ENCODE results near the gene STX1A.

STX1A gene

DNA sequence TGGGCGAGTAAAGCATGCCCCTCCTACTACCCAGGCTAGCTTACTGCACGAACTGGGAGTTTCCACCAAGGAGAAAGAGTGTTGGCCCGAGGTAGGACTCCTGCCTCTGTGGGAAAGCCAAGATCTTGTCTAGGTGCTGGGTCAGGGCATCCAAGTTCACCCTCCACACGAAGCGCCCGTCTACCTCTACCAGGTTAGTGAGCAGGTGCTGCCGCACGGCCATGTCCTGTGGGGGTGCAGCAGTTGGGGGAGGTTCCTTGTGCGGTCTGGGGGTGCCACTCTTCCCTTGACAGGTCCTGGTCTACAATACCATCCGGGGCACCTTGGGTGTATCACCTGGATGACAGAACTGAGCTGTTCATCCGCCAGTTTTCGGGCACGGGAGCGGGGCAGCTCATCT, 17.4 kb upstream of the STX1A start:
- TF ChIP-seq, protein P1, sequence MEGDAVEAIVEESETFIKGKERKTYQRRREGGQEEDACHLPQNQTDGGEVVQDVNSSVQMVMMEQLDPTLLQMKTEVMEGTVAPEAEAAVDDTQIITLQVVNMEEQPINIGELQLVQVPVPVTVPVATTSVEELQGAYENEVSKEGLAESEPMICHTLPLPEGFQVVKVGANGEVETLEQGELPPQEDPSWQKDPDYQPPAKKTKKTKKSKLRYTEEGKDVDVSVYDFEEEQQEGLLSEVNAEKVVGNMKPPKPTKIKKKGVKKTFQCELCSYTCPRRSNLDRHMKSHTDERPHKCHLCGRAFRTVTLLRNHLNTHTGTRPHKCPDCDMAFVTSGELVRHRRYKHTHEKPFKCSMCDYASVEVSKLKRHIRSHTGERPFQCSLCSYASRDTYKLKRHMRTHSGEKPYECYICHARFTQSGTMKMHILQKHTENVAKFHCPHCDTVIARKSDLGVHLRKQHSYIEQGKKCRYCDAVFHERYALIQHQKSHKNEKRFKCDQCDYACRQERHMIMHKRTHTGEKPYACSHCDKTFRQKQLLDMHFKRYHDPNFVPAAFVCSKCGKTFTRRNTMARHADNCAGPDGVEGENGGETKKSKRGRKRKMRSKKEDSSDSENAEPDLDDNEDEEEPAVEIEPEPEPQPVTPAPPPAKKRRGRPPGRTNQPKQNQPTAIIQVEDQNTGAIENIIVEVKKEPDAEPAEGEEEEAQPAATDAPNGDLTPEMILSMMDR (IDR thresholded peaks at IDR 0.05; ENCODE audit: extremely low read depth, insufficient read depth, missing control alignments): no peak
- no peak for DNase-seq (ENCODE audit: low spot score)
- in situ Hi-C loops (cut with MboI; ENCODE audit: low pct_unique_long_range_greater_than_20kb, low sequenced_read_pairs, unreplicated experiment): loop anchor here (10.0 kb wide), 1 partner anchor 122 kb away; no protein-coding TSS in a partner anchor

DNA sequence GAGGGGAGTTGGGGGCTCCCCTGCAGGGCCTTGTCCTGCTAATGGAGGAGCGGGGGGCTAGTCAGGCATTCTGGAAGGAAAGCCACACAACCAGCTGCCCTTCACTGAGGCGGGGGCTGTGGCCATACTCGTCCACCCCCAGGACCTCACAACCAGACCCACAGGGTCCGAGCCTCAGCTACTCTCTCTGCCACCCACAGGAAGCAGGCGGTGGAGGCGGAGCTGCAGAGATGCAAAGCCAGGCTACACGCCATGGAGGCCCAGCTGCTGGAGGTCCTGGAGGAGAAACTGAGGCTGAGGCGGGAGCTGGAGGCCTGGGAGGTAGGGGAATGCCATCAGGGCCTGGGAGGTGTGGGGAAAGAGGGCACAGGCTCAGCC, 16.0 kb upstream of the STX1A start:
- TF ChIP-seq, protein P1 (IDR thresholded peaks at IDR 0.05; ENCODE audit: extremely low read depth, insufficient read depth, missing control alignments): no peak
- in situ Hi-C loops (cut with MboI; ENCODE audit: low pct_unique_long_range_greater_than_20kb, low sequenced_read_pairs, unreplicated experiment): loop anchor here (10.0 kb wide), 1 partner anchor 121 kb away; no protein-coding TSS in a partner anchor
- DNase-seq (ENCODE audit: low spot score): no peak

DNA sequence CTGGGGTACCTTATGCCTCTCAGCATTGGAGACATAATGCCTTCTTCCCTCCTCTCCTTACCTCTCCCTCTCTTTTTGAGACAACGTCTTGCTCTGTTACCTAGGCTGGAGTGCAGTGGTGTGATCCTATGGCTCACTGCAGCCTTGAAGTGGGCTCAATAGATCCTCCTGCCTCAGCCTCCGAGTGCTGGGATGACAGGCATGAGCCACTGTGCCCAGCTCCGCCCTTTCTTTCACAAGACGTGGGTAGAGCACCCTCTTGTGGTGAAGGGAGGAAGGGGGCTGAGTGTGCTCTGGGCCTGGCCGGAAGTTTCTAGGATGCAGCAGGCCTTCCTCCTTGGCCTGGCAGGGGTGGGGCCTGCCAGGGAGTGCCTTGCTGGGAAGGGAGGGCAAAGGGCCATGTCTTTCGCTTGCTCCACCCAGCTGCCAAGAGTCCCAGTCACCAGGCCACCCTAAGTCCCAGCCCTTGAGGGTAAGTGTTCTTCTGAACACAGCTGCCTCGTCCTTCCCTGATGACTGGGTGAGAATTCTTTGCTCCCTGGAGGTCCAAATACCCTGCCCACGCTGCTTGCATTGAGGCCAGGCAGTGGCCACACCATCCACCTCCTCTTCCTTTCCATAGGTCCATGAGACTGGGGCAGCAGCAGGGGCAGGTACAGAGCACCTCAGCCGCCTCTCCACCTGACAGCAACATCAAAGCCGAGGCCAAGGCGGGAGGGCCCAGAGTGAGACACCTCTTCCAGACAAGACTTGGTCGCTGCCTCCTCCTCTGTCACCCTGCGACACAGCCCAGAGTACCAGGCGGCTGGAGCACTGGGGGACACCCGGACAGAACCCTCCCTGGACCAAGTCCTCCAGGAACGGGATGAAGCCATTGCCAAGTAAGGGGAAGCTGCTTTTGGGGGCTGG, 15.4 kb upstream of the STX1A start:
- peak; percentile 70 for DNase-seq (ENCODE audit: low spot score)
- TF ChIP-seq, protein P1 (IDR thresholded peaks at IDR 0.05; ENCODE audit: extremely low read depth, insufficient read depth, missing control alignments): peak; percentile 87
- in situ Hi-C loops (cut with MboI; ENCODE audit: low pct_unique_long_range_greater_than_20kb, low sequenced_read_pairs, unreplicated experiment): loop anchor here (10.0 kb wide), 1 partner anchor 120 kb away; no protein-coding TSS in a partner anchor

DNA sequence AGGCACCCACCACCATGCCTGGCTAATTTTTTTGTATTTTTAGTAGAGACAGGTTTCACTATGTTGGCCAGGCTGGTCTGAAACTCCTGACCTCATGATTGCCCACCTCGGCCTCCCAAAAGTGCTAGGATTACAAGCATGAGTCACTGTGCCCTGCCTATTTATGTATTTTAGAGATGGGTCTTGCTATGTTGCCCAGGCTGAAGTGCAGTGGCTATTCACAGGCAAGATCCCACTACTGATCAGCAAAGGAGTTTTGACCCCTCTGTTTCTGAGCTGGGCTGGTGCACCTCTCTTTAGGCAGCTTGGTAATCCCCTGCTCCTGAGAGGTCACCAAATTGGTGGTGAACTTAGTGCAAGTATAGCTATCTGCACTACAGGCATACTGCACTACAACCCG, 12.9 kb upstream of the STX1A start:
- in situ Hi-C loops (cut with MboI; ENCODE audit: low pct_unique_long_range_greater_than_20kb, low sequenced_read_pairs, unreplicated experiment): loop anchor here (10.0 kb wide), 1 partner anchor 118 kb away; no protein-coding TSS in a partner anchor
- TF ChIP-seq, protein P1 (IDR thresholded peaks at IDR 0.05; ENCODE audit: extremely low read depth, insufficient read depth, missing control alignments): no peak
- DNase-seq (ENCODE audit: low spot score): no peak

DNA sequence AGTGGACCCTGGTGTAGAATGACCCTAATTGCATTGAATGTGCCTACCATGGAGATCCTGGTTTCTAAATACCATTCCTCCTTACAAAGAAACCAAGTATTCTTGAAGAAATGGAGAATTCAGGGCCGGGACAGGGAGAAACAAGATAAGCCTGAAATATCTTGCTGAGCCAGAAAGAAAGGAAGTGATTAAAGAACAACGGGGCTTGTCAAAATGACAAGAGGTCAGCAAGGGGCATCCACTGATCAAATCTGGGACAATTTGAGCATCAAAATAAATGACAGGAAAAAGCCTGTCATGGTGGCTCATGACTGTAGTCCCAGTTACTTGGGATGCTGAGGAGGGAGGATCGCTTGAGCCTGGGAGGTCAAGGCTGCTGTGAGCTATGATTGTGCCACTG, 11.0 kb upstream of the STX1A start:
- DNase-seq (ENCODE audit: low spot score): no peak
- in situ Hi-C loops (cut with MboI; ENCODE audit: low pct_unique_long_range_greater_than_20kb, low sequenced_read_pairs, unreplicated experiment): loop anchor here (10.0 kb wide), 1 partner anchor 116 kb away; no protein-coding TSS in a partner anchor
- TF ChIP-seq, protein P1 (IDR thresholded peaks at IDR 0.05; ENCODE audit: extremely low read depth, insufficient read depth, missing control alignments): no peak

DNA sequence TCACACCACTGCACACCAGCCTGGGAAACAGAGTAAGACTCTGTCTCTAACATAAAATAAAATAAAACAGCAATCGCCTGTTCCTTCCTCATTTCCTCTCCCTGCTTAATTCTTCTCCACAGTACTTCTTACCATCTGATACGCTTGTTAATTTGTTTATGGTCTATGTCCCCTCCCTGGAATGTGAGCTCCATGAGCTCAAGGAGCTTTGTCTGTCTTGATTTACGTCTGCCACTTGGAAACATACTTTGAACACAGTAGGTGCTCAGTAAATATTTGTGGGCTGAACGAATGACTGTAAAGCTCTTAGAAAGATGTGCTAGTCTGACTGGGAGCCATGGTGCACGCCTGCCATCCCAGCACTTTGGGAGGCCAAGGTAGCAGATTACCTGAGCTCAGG, 9.1 kb upstream of the STX1A start:
- no peak for DNase-seq (ENCODE audit: low spot score)
- in situ Hi-C loops (cut with MboI; ENCODE audit: low pct_unique_long_range_greater_than_20kb, low sequenced_read_pairs, unreplicated experiment): no loop called here
- TF ChIP-seq, protein P1 (IDR thresholded peaks at IDR 0.05; ENCODE audit: extremely low read depth, insufficient read depth, missing control alignments): no peak
